Measurements from ENCODE around the gene LIMS2.

Gene LIMS2

GRCh38 chr2:127625572-127625951, 49.8 kb downstream of the LIMS2 start (continued):
- TF ChIP-seq CSRNP3 (CRISPR knock-in tag; IDR thresholded peaks at IDR 0.05) (no peak), RARB (CRISPR knock-in tag; IDR thresholded peaks at IDR 0.05) (no peak), TOX (CRISPR knock-in tag; IDR thresholded peaks at IDR 0.05; ENCODE audit: borderline replicate concordance) (no peak), PPARA (CRISPR knock-in tag; IDR thresholded peaks at IDR 0.05; ENCODE audit: borderline replicate concordance) (no peak), GLIS3 (CRISPR knock-in tag; IDR thresholded peaks at IDR 0.05) (no peak)

- no peak for TF ChIP-seq TCF4 (CRISPR knock-in tag; IDR thresholded peaks at IDR 0.05; ENCODE audit: borderline replicate concordance)
- no peak for TF ChIP-seq ZNF70 (CRISPR knock-in tag; IDR thresholded peaks at IDR 0.05)
- TF ChIP-seq, protein P1, sequence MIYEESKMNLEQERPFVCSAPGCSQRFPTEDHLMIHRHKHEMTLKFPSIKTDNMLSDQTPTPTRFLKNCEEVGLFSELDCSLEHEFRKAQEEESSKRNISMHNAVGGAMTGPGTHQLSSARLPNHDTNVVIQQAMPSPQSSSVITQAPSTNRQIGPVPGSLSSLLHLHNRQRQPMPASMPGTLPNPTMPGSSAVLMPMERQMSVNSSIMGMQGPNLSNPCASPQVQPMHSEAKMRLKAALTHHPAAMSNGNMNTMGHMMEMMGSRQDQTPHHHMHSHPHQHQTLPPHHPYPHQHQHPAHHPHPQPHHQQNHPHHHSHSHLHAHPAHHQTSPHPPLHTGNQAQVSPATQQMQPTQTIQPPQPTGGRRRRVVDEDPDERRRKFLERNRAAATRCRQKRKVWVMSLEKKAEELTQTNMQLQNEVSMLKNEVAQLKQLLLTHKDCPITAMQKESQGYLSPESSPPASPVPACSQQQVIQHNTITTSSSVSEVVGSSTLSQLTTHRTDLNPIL (CRISPR knock-in tag; IDR thresholded peaks at IDR 0.05; ENCODE audit: low read depth) = no peak
- TF ChIP-seq POU6F1 (CRISPR knock-in tag; IDR thresholded peaks at IDR 0.05; ENCODE audit: borderline replicate concordance, low read depth) = no peak
- TF ChIP-seq ARNTL (CRISPR knock-in tag; IDR thresholded peaks at IDR 0.05; ENCODE audit: borderline replicate concordance, low read depth) = no peak
- TF ChIP-seq, protein P2, sequence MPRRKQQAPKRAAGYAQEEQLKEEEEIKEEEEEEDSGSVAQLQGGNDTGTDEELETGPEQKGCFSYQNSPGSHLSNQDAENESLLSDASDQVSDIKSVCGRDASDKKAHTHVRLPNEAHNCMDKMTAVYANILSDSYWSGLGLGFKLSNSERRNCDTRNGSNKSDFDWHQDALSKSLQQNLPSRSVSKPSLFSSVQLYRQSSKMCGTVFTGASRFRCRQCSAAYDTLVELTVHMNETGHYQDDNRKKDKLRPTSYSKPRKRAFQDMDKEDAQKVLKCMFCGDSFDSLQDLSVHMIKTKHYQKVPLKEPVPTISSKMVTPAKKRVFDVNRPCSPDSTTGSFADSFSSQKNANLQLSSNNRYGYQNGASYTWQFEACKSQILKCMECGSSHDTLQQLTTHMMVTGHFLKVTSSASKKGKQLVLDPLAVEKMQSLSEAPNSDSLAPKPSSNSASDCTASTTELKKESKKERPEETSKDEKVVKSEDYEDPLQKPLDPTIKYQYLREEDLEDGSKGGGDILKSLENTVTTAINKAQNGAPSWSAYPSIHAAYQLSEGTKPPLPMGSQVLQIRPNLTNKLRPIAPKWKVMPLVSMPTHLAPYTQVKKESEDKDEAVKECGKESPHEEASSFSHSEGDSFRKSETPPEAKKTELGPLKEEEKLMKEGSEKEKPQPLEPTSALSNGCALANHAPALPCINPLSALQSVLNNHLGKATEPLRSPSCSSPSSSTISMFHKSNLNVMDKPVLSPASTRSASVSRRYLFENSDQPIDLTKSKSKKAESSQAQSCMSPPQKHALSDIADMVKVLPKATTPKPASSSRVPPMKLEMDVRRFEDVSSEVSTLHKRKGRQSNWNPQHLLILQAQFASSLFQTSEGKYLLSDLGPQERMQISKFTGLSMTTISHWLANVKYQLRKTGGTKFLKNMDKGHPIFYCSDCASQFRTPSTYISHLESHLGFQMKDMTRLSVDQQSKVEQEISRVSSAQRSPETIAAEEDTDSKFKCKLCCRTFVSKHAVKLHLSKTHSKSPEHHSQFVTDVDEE (CRISPR knock-in tag; IDR thresholded peaks at IDR 0.05) = no peak
- no peak for TF ChIP-seq OSR1 (CRISPR knock-in tag; IDR thresholded peaks at IDR 0.05)
- ATAC-seq = no peak
These were observed 50.4 kb downstream of the LIMS2 start for GRCh38 chr2:127624756-127625571.

- ATAC-seq = no peak
- TF ChIP-seq ESRRG (CRISPR knock-in tag; IDR thresholded peaks at IDR 0.05) (no peak), PPARA (CRISPR knock-in tag; IDR thresholded peaks at IDR 0.05; ENCODE audit: borderline replicate concordance) (no peak), ISL1 (CRISPR knock-in tag; IDR thresholded peaks at IDR 0.05) (no peak), ZNF70 (CRISPR knock-in tag; IDR thresholded peaks at IDR 0.05) (no peak), CSRNP3 (CRISPR knock-in tag; IDR thresholded peaks at IDR 0.05) (no peak), CSDC2 (CRISPR knock-in tag; IDR thresholded peaks at IDR 0.05) (no peak), ZC3H10 (CRISPR knock-in tag; IDR thresholded peaks at IDR 0.05) (no peak), TCF4 (CRISPR knock-in tag; IDR thresholded peaks at IDR 0.05; ENCODE audit: borderline replicate concordance) (no peak), TOX (CRISPR knock-in tag; IDR thresholded peaks at IDR 0.05; ENCODE audit: borderline replicate concordance) (no peak), GLIS3 (CRISPR knock-in tag; IDR thresholded peaks at IDR 0.05) (no peak), ZFP3 (CRISPR knock-in tag; IDR thresholded peaks at IDR 0.05) (no peak), RARB (CRISPR knock-in tag; IDR thresholded peaks at IDR 0.05) (no peak), ARNTL (CRISPR knock-in tag; IDR thresholded peaks at IDR 0.05; ENCODE audit: borderline replicate concordance, low read depth) (no peak), SNAI2 (CRISPR knock-in tag; IDR thresholded peaks at IDR 0.05) (no peak), ZFP30 (CRISPR knock-in tag; IDR thresholded peaks at IDR 0.05) (no peak), OSR1 (CRISPR knock-in tag; IDR thresholded peaks at IDR 0.05) (no peak)
- TF ChIP-seq, protein P1 (CRISPR knock-in tag; IDR thresholded peaks at IDR 0.05; ENCODE audit: low read depth) = no peak
- TF ChIP-seq, protein P3, sequence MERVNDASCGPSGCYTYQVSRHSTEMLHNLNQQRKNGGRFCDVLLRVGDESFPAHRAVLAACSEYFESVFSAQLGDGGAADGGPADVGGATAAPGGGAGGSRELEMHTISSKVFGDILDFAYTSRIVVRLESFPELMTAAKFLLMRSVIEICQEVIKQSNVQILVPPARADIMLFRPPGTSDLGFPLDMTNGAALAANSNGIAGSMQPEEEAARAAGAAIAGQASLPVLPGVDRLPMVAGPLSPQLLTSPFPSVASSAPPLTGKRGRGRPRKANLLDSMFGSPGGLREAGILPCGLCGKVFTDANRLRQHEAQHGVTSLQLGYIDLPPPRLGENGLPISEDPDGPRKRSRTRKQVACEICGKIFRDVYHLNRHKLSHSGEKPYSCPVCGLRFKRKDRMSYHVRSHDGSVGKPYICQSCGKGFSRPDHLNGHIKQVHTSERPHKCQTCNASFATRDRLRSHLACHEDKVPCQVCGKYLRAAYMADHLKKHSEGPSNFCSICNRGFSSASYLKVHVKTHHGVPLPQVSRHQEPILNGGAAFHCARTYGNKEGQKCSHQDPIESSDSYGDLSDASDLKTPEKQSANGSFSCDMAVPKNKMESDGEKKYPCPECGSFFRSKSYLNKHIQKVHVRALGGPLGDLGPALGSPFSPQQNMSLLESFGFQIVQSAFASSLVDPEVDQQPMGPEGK (CRISPR knock-in tag; IDR thresholded peaks at IDR 0.05; ENCODE audit: borderline replicate concordance) = no peak
- TF ChIP-seq, protein P2 (CRISPR knock-in tag; IDR thresholded peaks at IDR 0.05) = no peak
These were observed 51.0 kb downstream of the LIMS2 start for GRCh38 chr2:127624320-127624755.
